GM21423 (cell line): ENCODE data around the gene FOXS1.

Experiments used
- ATAC-seq: cut with Tn5 transposase; IDR thresholded peaks from one replicate; pipeline ENCODE4 v1.9.1; 2021; ENCODE audit warnings: mild to moderate bottlenecking, moderate library complexity; ENCODE audit not compliant: unreplicated experiment

Gene FOXS1

DNA sequence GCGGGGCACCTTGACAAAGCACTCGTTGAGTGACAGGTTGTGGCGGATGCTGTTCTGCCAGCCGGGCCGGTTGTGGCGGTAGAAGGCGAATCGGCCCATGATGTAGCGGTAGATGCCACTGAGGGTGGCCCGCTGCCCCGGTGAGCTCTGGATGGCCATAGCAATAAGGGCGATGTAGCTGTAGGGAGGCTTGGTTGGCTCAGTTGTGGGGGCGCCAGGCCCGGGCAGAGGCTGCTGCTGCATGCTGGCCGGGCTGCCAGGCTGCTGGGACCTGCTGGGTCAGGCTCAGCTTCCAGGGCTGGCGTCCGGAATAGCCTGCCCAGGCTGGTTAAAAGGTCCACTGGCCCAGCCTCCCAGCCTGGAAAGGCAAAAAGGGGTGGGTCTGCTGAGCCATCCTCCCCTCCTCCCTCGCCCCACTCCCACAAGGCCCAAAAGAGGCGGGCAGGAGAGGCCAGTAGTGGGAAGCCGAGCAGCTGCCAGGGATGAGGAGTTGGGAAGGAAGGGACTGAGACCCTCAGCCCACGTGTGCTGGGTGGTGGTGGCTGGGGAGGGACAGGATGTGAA, at the start of gene FOXS1:
Gene FOXS1 (minus strand): TSS at position 305 of the 564 bp plus-strand sequence. CDS start 62 bp downstream, at position 243.
- no peak for ATAC-seq

DNA sequence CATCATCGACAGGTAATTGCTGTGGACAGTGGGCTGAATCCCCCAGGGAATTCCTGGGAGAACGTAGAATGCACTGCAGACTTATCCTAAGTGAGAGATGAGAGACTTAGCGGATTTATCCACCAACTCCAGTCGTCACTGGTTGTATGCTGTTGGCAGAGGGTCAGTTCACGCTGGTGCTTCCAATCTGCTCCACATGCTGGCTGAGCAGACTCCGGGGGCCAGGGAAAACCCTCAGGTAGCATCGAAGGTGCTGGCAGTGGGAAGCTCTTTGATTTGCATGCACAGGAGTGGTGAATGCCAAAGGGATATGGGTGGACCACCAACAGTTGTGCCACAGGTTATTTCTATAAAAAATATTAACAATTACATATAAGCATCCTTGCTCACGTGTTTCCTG, 45.2 kb upstream of the FOXS1 start:
- ATAC-seq = no peak

GRCh38 chr20:31883829-31884228, 38.4 kb upstream of the FOXS1 start:
- ATAC-seq = no peak

GRCh38 chr20:31881945-31882344, 36.5 kb upstream of the FOXS1 start:
- ATAC-seq = no peak

- peak; percentile 78 for ATAC-seq
These were observed 34.0 kb upstream of the FOXS1 start for GRCh38 chr20:31879143-31879987.

DNA sequence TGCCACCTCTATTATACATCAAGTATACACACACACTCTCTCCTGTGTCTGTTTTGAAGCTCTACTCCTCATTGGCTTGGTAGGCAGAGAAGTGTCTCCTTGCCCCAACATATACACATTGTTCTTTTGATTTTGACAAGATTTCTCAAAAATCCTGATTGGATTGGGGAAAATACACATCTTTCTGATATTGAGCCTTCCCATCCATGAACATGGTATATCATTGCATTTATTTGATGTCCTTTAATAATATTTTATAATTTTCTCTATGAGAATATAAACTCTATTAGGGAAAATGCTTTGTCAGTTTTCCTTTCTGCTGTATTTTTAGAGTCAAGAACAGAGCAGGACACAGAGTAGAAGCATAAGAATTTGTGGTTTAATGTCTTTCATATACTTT, 32.3 kb upstream of the FOXS1 start:
- ATAC-seq = no peak

- no peak for ATAC-seq
These were observed 30.3 kb upstream of the FOXS1 start for GRCh38 chr20:31875671-31876070.

GRCh38 chr20:31872406-31872805, 27.0 kb upstream of the FOXS1 start:
- ATAC-seq = no peak

GRCh38 chr20:31871618-31871954, 26.2 kb upstream of the FOXS1 start:
- ATAC-seq = no peak

- ATAC-seq = no peak
These were observed 25.6 kb upstream of the FOXS1 start for GRCh38 chr20:31870726-31871617.

GRCh38 chr20:31869942-31870725, 24.7 kb upstream of the FOXS1 start, which contains the start of the genes DUSP15 and TTLL9:
Gene DUSP15 (minus strand): TSS chr20:31870527. CDS start chr20:31870337, 190 bp downstream.
Gene TTLL9 (plus strand): TSS chr20:31870634. CDS start chr20:31871127, 493 bp downstream.
- ATAC-seq = no peak

- ATAC-seq = no peak
These were observed 24.2 kb upstream of the FOXS1 start for GRCh38 chr20:31869673-31869941.

GRCh38 chr20:31868853-31869672, 23.7 kb upstream of the FOXS1 start:
- ATAC-seq = no peak

DNA sequence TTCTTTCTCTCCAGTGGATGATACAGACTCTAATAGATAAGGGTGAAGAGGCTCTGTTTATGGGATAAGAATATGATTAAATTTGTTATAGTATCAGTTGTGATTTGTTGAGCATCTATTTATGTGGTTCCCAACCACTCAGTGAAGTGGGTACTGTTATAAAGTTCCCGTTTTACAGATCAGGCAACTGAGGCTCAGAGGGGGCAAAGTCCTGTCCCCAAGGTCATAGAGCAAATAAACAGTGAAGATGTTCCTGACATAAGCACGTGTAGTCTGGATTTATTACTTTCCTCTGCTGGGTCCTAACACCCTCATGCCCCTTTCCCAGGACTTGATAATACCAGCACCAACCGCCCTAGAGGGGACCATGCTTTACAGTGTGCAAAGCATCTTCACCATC, 20.8 kb upstream of the FOXS1 start:
- ATAC-seq = no peak

- no peak for ATAC-seq
These were observed 19.4 kb upstream of the FOXS1 start for GRCh38 chr20:31864521-31865400.

DNA sequence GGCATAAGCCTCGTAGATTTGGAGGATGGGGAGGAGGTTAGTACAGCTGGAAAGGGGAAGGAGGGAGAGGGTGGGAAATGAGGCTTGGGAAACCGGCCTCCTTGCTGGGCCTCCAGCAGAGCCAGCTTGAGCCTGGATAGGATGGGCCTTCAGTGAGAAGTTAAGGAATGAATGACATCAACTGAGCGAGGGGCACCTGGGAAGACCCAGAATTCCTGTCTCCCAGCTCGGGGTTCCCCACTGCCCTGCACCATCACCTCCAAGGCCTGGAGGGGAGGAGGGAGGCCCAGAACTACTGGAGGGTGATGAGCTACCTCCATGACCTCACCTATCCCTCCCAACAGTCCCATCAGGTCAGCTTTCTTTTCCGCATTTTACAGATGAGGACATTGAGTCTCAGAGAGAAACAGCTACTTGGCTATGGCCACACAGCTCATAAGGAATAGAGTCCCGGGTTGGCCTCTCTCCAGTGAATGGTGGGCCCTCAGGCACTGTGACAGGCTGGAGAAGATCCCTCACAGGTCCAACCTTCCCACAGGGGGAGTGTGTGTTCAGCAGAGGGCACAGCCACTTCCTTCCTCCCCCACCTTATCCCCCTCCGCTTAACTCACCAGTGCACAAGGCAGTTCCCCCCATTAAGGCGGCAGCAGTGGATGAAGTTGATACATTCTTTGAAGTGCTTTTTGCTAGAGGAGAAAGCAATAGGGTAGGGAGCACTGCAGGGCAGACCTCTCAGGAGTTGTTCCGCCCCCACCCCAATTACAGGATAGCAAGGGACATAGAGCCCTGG, 18.1 kb upstream of the FOXS1 start:
- ATAC-seq = no peak

GRCh38 chr20:31862506-31862905, 17.1 kb upstream of the FOXS1 start:
- ATAC-seq = no peak

GRCh38 chr20:31862157-31862470, 16.7 kb upstream of the FOXS1 start:
- ATAC-seq = no peak
